ENCODE data around the gene CLBA1. TPM values are rescaled to one million over a fixed set of nuclear protein-coding genes. Genes with fewer than 3 reads are reported as not detected.

The CLBA1 gene
- total and polyA plus RNA-seq, 9 of the 15 experiments (the other 6 are each of a cell fraction or from before 2014, with no cell fraction given), result 0.04 to 3.9 (median 2.6) TPM

- peaks cover 7 to 60% of the 10 kb centered on the region in 2 experiments; a peak in 4 of 5 replicates for H3K4me1 ChIP-seq (replicated peaks in 1 of 2; ENCODE audit: control insufficient read depth in 2 of 2, insufficient read depth in 2 of 2, low read length in 2 of 2)
- intact Hi-C loops (cut with micrococcal nuclease), result no loop called here
- no peak overlapping the region for H2AFZ ChIP-seq (ENCODE audit: low read depth, low read length)
- DNase-seq (ENCODE audit: extremely low read depth in 1 of 4, low spot score in 3 of 4) (no peak), ATAC-seq (no peak), FAIRE-seq (no peak)
- TF ChIP-seq MLX (CRISPR knock-in tag; conservative IDR thresholded peaks at IDR 0.05), result no peak
- no peak for TF ChIP-seq HBP1 (CRISPR knock-in tag; IDR thresholded peaks at IDR 0.05)
- no peak for TF ChIP-seq ZNF561 (CRISPR knock-in tag; conservative IDR thresholded peaks at IDR 0.05)
- TF ChIP-seq HNRNPL (IDR thresholded peaks at IDR 0.05; ENCODE audit: low read depth, low read length), result no peak
- TF ChIP-seq, protein P1, sequence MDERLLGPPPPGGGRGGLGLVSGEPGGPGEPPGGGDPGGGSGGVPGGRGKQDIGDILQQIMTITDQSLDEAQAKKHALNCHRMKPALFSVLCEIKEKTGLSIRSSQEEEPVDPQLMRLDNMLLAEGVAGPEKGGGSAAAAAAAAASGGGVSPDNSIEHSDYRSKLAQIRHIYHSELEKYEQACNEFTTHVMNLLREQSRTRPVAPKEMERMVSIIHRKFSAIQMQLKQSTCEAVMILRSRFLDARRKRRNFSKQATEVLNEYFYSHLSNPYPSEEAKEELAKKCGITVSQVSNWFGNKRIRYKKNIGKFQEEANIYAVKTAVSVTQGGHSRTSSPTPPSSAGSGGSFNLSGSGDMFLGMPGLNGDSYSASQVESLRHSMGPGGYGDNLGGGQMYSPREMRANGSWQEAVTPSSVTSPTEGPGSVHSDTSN (CRISPR knock-in tag; IDR thresholded peaks at IDR 0.05; ENCODE audit: low read depth), result no peak
- TF ChIP-seq, protein P1 (tag; conservative IDR thresholded peaks at IDR 0.05; ENCODE audit: low read depth), result no peak
- no peak for TF ChIP-seq KDM1A (IDR thresholded peaks at IDR 0.05)
- TF ChIP-seq, protein P2, sequence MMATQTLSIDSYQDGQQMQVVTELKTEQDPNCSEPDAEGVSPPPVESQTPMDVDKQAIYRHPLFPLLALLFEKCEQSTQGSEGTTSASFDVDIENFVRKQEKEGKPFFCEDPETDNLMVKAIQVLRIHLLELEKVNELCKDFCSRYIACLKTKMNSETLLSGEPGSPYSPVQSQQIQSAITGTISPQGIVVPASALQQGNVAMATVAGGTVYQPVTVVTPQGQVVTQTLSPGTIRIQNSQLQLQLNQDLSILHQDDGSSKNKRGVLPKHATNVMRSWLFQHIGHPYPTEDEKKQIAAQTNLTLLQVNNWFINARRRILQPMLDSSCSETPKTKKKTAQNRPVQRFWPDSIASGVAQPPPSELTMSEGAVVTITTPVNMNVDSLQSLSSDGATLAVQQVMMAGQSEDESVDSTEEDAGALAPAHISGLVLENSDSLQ (IDR thresholded peaks at IDR 0.05), result no peak
- no peaks in the 10 kb centered on the region; the same call in 2 of the 3 replicates for H3K79me2 ChIP-seq (ENCODE audit: control insufficient read depth, insufficient read depth, low read length)
- H3K9me1 ChIP-seq (ENCODE audit: control insufficient read depth, insufficient read depth, low read length), result no peaks in the 10 kb centered on the region
- H3K27ac ChIP-seq (ENCODE audit: extremely low read depth, low read depth, low read length), result no peak overlapping the region
- H3K4me2 ChIP-seq (ENCODE audit: insufficient read depth, low read length), result no peak overlapping the region
- 35% methylated on average over 6 of the region's 10 CpGs for WGBS (ENCODE audit: insufficient coverage, low coverage, missing lambda C conversion rate)
- in situ Hi-C loops (cut with MboI), result no loop called here
- CTCF ChIA-PET (ENCODE audit: low intra/inter-chr PET ratio), result no interaction called here
- H3K27me3 ChIP-seq (ENCODE audit: control insufficient read depth in 2 of 2, insufficient read depth in 2 of 2, low read length in 2 of 2), result no peaks in the 10 kb centered on the region
- no peaks in the 10 kb centered on the region for H3K9me3 ChIP-seq (replicated peaks; ENCODE audit: control insufficient read depth, insufficient read depth, low read depth, low read length)
- no peak overlapping the region for H3K4me3 ChIP-seq
- no peaks in the 10 kb centered on the region; the same call in 1 of the 2 replicates for H4K20me1 ChIP-seq (replicated peaks; ENCODE audit: control insufficient read depth, insufficient read depth, low read length)
- no TSS peak for BruUV-seq (replicated peaks)
- H3K9ac ChIP-seq (ENCODE audit: insufficient read depth in 1 of 2, low read depth in 2 of 2, low read length in 2 of 2), result peak overlapping the region in 1 of 2 experiments; percentile 17; a peak in 1 of 4 replicates
- H3K36me3 ChIP-seq (ENCODE audit: control insufficient read depth, insufficient read depth, low read length), result no peaks in the 10 kb centered on the region
- POLR2A ChIA-PET, result interaction anchor here (0.8 kb wide), 1 partner anchor 10 kb away, joined by 4 read pairs; no protein-coding TSS in a partner anchor
These were observed 2.9 kb upstream of the CLBA1 start for GRCh38 chr14:104982548-104983230.

All from K562 (cell line).